ENCODE measurements around the gene GDF15.

GRCh38 chr19:18421371-18421959, 35.5 kb downstream of the GDF15 start:
- no peak for TF ChIP-seq CTCF (IDR thresholded peaks at IDR 0.05)
- TF ChIP-seq POLR2A (IDR thresholded peaks at IDR 0.05), result no peak

All from uterus (tissue), 2 donors.